H1 (cell line): ENCODE measurements around the gene ARHGAP6. TPM values are rescaled to one million over a fixed set of nuclear protein-coding genes. Genes with fewer than 3 reads are reported as not detected.

Experiments used
- CTCF ChIA-PET: fragments of 300-600 bp; sonication (Branson Sonifier 250); formaldehyde crosslinking; loops from one replicate; lab custom pipeline; 2021; ENCODE audit not compliant: partially characterized antibody; lab: Charles Lee
- POLR2A ChIA-PET: fragments of 300-600 bp; sonication (Branson Sonifier 250); formaldehyde crosslinking; loops from one replicate; lab custom pipeline; 2021; ENCODE audit warnings: inconsistent platforms; ENCODE audit not compliant: partially characterized antibody; lab: Charles Lee
- DNase-seq, 2 experiments: peaks; one replicate each; pipeline versions ENCODE4 v3.0.0 to v3.0.0-alpha.2; 2010 to 2022; ENCODE audit warnings: low spot score in 2 of 2, low read depth in 1 of 2, mixed read lengths in 1 of 2
- FAIRE-seq: peaks from 2 replicates; lab custom pipeline; 2011; peaks lifted over from hg19 to GRCh38; lab: Jason Lieb, UNC
- H2AFZ ChIP-seq: 2 replicates; pipeline ENCODE4 v1.8.1; 2012; ENCODE audit warnings: low read length, inconsistent platforms
- H2AK5ac ChIP-seq: 2 replicates; pipeline ENCODE4 v1.6.1; 2013; ENCODE audit warnings: low read depth, low read length
- H2BK120ac ChIP-seq: replicated peaks from 2 replicates; pipeline ENCODE3; 2013; ENCODE audit warnings: low read depth, low read length, inconsistent platforms
- H2BK12ac ChIP-seq: 2 replicates; pipeline ENCODE4 v1.6.1; 2013; ENCODE audit warnings: low read depth, low read length
- H2BK15ac ChIP-seq: 2 replicates; pipeline ENCODE4 v1.6.1; 2013; ENCODE audit warnings: low read length
- H2BK20ac ChIP-seq: 2 replicates; pipeline ENCODE4 v1.6.1; 2013; ENCODE audit warnings: low read length
- H2BK5ac ChIP-seq: 2 replicates; pipeline ENCODE4 v1.6.1; 2013; ENCODE audit warnings: low read depth, low read length
- H3K14ac ChIP-seq: 2 replicates; pipeline ENCODE4 v1.6.1; 2013; ENCODE audit warnings: inconsistent platforms; ENCODE audit not compliant: insufficient read length
- H3K18ac ChIP-seq: 2 replicates; pipeline ENCODE4 v1.6.1; 2013; ENCODE audit warnings: low read length; ENCODE audit errors: extremely low read depth
- H3K23ac ChIP-seq: 2 replicates; pipeline ENCODE4 v1.6.1; 2013; ENCODE audit warnings: inconsistent platforms; ENCODE audit not compliant: insufficient read length
- H3K23me2 ChIP-seq: 2 replicates; pipeline ENCODE4 v1.6.1; 2013; ENCODE audit warnings: low read depth, low read length
- H3K27ac ChIP-seq: 2 replicates; pipeline ENCODE4 v1.6.1; 2011; ENCODE audit warnings: low read depth, low read length, inconsistent platforms
- H3K27me3 ChIP-seq, 4 experiments: replicated peaks in 1 of 4; 1 replicate in 1 of 4; 2 replicates in 3 of 4; pipeline versions ENCODE4 v1.6.1 to v1.8.1; 2011 to 2013; ENCODE audit warnings: low read length in 3 of 4, mild to moderate bottlenecking in 3 of 4, inconsistent platforms in 2 of 4, mixed read lengths in 2 of 4, moderate library complexity in 1 of 4; ENCODE audit not compliant: control insufficient read depth in 3 of 4, insufficient read depth in 3 of 4; ENCODE audit errors: extremely low read depth in 1 of 4
- H3K36me3 ChIP-seq, 4 experiments: 2 replicates each; pipeline versions ENCODE4 v1.6.1 to v1.8.1; 2011 to 2013; ENCODE audit warnings: mild to moderate bottlenecking in 4 of 4, low read length in 3 of 4, moderate library complexity in 2 of 4, control low read depth in 1 of 4, inconsistent platforms in 1 of 4; ENCODE audit not compliant: insufficient read depth in 4 of 4, control insufficient read depth in 2 of 4
- H3K4ac ChIP-seq: replicated peaks from 2 replicates; pipeline ENCODE3; 2013; ENCODE audit warnings: low read length, low read depth, mixed read lengths, inconsistent platforms; ENCODE audit not compliant: insufficient read length
- H3K4me1 ChIP-seq, 4 experiments: replicated peaks in 1 of 4; 1 replicate in 1 of 4; 2 replicates in 3 of 4; pipeline versions ENCODE4 v1.6.1 to v1.8.1; 2011 to 2013; ENCODE audit warnings: low read length in 3 of 4, inconsistent platforms in 2 of 4, mixed read lengths in 1 of 4; ENCODE audit not compliant: insufficient read depth in 4 of 4, control insufficient read depth in 3 of 4
- H3K4me2 ChIP-seq, 2 experiments: 2 replicates each; pipeline versions ENCODE4 v1.6.1 to v1.8.1; 2011 to 2013; ENCODE audit warnings: low read depth in 2 of 2, low read length in 2 of 2, control low read depth in 1 of 2, inconsistent platforms in 1 of 2, mild to moderate bottlenecking in 1 of 2; ENCODE audit not compliant: insufficient read depth in 1 of 2
- H3K4me3 ChIP-seq, 4 experiments: fragments of 200-600, 300-600 bp in 1 of 4; sonication (generic), shearing (Covaris generic), sonication (Bioruptor Twin) in 1 of 4; 2 replicates each; pipeline versions ENCODE4 v1.5.1 to v1.8.1; 2011 to 2016; ENCODE audit warnings: low read length in 4 of 4, low read depth in 3 of 4, control low read depth in 2 of 4, inconsistent platforms in 2 of 4, mild to moderate bottlenecking in 2 of 4, mixed read lengths in 1 of 4, moderate library complexity in 1 of 4; ENCODE audit not compliant: insufficient read depth in 2 of 4; ENCODE audit errors: extremely low read depth in 1 of 4
- H3K56ac ChIP-seq: replicated peaks from 2 replicates; pipeline ENCODE3; 2013; ENCODE audit warnings: low read depth, mild to moderate bottlenecking, mixed read lengths, low read length, inconsistent platforms; ENCODE audit not compliant: insufficient read length
- H3K79me1 ChIP-seq: 2 replicates; pipeline ENCODE4 v1.6.1; 2013; ENCODE audit warnings: low read depth, low read length, control low read depth
- H3K79me2 ChIP-seq, 2 experiments: 2 replicates each; pipeline versions ENCODE4 v1.6.1 to v1.8.1; 2012 to 2013; ENCODE audit warnings: low read length in 2 of 2, mild to moderate bottlenecking in 2 of 2, inconsistent platforms in 1 of 2; ENCODE audit not compliant: insufficient read depth in 2 of 2, control insufficient read depth in 1 of 2
- H3K9ac ChIP-seq, 4 experiments: replicated peaks in 1 of 4; 1 replicate in 1 of 4; 2 replicates in 3 of 4; pipeline versions ENCODE4 v1.6.1 to v1.8.1; 2011 to 2013; ENCODE audit warnings: low read depth in 3 of 4, low read length in 3 of 4, control low read depth in 2 of 4, mild to moderate bottlenecking in 2 of 4, moderate library complexity in 2 of 4, inconsistent platforms in 1 of 4; ENCODE audit errors: extremely low read depth in 1 of 4
- H3K9me3 ChIP-seq, 2 experiments: 2 replicates each; pipeline versions ENCODE4 v1.6.1 to v1.8.1; 2012 to 2013; ENCODE audit warnings: mild to moderate bottlenecking in 2 of 2, moderate library complexity in 2 of 2, control low read depth in 1 of 2, inconsistent platforms in 1 of 2, low read depth in 1 of 2, low read length in 1 of 2, mixed read lengths in 1 of 2; ENCODE audit not compliant: insufficient read depth in 2 of 2
- H4K20me1 ChIP-seq, 2 experiments: replicated peaks in 1 of 2; 2 replicates each; pipeline versions ENCODE3 to v1.8.1; 2011 to 2013; ENCODE audit warnings: inconsistent platforms in 2 of 2, low read length in 2 of 2, mild to moderate bottlenecking in 1 of 2; ENCODE audit not compliant: insufficient read depth in 2 of 2, control insufficient read depth in 1 of 2
- H4K5ac ChIP-seq: 2 replicates; pipeline ENCODE4 v1.6.1; 2013; ENCODE audit warnings: low read length, low read depth, mixed read lengths, inconsistent platforms; ENCODE audit not compliant: insufficient read length
- H4K8ac ChIP-seq: 2 replicates; pipeline ENCODE4 v1.8.0; 2013; ENCODE audit warnings: mild to moderate bottlenecking, moderate library complexity, low read length, inconsistent platforms; ENCODE audit not compliant: insufficient read depth; ENCODE audit errors: extremely low read depth
- H4K91ac ChIP-seq: replicated peaks from 2 replicates; pipeline ENCODE3; 2013; ENCODE audit warnings: low read length, mixed read lengths, inconsistent platforms; ENCODE audit not compliant: insufficient read length
- BRCA1 ChIP-seq: IDR thresholded peaks from 2 replicates; pipeline ENCODE4 v1.6.1; 2012; ENCODE audit warnings: low read depth, low read length, improper control_type of control experiment
- EP300 ChIP-seq, 2 experiments: IDR thresholded peaks; 1 replicate in 1 of 2; 2 replicates in 1 of 2; pipeline ENCODE4 v1.6.1; 2011 to 2012; ENCODE audit warnings: low read depth in 2 of 2, low read length in 2 of 2, mild to moderate bottlenecking in 2 of 2, borderline replicate concordance in 1 of 2, inconsistent platforms in 1 of 2, moderate library complexity in 1 of 2
- WGBS, 2 experiments: shearing (Covaris generic) in 1 of 2; methylation state at CpG; one replicate each; pipeline versions ENCODE4 v1.1.6 to v1.1.7; 2013 to 2015; ENCODE audit warnings: low lambda C conversion rate in 2 of 2, mixed read lengths in 2 of 2, inconsistent platforms in 1 of 2, low coverage in 1 of 2, missing lambda C conversion rate in 1 of 2; ENCODE audit not compliant: insufficient replicate concordance in 2 of 2, insufficient coverage in 1 of 2, insufficient read length in 1 of 2; ENCODE audit errors: extremely low coverage in 1 of 2, missing lambda C conversion rate in 1 of 2; 5-methylcytosine and 5-hydroxymethylcytosine counted together
- polyA plus RNA-seq, 7 experiments: library from polyadenylated mRNA; depleted of rRNA in 3 of 7; stranded (reverse) in 5 of 7; unstranded in 2 of 7; fragments of >200 nt in 5 of 7; fragments of 200-250 nt in 2 of 7; gene quantifications; 1 replicate in 5 of 7; 2 replicates in 1 of 7; 4 replicates in 1 of 7; pipeline versions ENCODE4 v1.2.1 to v1.2.3, GENCODE V29; 2011 to 2013; ENCODE audit warnings: missing spikeins in 2 of 7, mixed read lengths in 2 of 7
- total RNA-seq: library from RNA; stranded (reverse); fragmentation: NEBNext Ultra II Directional; extraction: Animal tissue kit (Norgen Biotek cat#: 25700); gene quantifications from 2 replicates; pipeline ENCODE4 v1.2.1, GENCODE V29; 2021

Gene ARHGAP6
- total and polyA plus RNA-seq, 2 of the 8 experiments (the other 6 are each of a cell fraction or from before 2014, with no cell fraction given): 0.35 to 0.82 TPM

GRCh38 chrX:11530621-11531020, 135.1 kb downstream of the ARHGAP6 start:
- no peak overlapping the region for H2BK120ac ChIP-seq
- no peaks in the 10 kb centered on the region for H3K27me3 ChIP-seq
- no peak for TF ChIP-seq EP300 (IDR thresholded peaks at IDR 0.05; ENCODE audit: borderline replicate concordance in 1 of 2, low read depth in 2 of 2, low read length in 2 of 2)
- TF ChIP-seq BRCA1: no peak
- H4K5ac ChIP-seq: no peak overlapping the region
- no peaks in the 10 kb centered on the region for H3K36me3 ChIP-seq
- H4K20me1 ChIP-seq: no peaks in the 10 kb centered on the region
- no peak overlapping the region for H3K14ac ChIP-seq
- no peak overlapping the region for H2BK15ac ChIP-seq
- H2BK5ac ChIP-seq: no peak overlapping the region
- no peak overlapping the region for H2AFZ ChIP-seq
- H3K18ac ChIP-seq: no peak overlapping the region
- no peak overlapping the region for H4K91ac ChIP-seq
- no peaks in the 10 kb centered on the region for H3K23me2 ChIP-seq
- no peak overlapping the region for H3K56ac ChIP-seq
- no peaks in the 10 kb centered on the region for H3K4me1 ChIP-seq
- H3K9me3 ChIP-seq: no peaks in the 10 kb centered on the region
- no peak overlapping the region for H3K4ac ChIP-seq
- no peaks in the 10 kb centered on the region for H3K79me1 ChIP-seq
- H2BK20ac ChIP-seq: no peak overlapping the region
- no peak for FAIRE-seq
- 89% methylated on average over 3 of the region's 3 CpGs; no CpG with 5 or more reads in 1 of the 2 experiments for whole genome bisulfite sequencing, 2 experiments
- H2AK5ac ChIP-seq: no peak overlapping the region
- no peaks in the 10 kb centered on the region for H3K79me2 ChIP-seq
- no peak overlapping the region for H3K4me2 ChIP-seq
- no peak overlapping the region for H3K4me3 ChIP-seq
- no peak for DNase-seq
- no peak overlapping the region for H2BK12ac ChIP-seq
- no peak overlapping the region for H3K27ac ChIP-seq
- H3K9ac ChIP-seq: no peak overlapping the region
- no peak overlapping the region for H3K23ac ChIP-seq
- no peak overlapping the region for H4K8ac ChIP-seq
- ChIA-PET CTCF (interaction anchor here (1.0 kb wide), 1 partner anchor 227 kb away, joined by 4 read pairs; the partner anchor contains the start of gene MSL3), POLR2A (no interaction called here)
